ENCODE data around the gene CLEC14A.

DNA sequence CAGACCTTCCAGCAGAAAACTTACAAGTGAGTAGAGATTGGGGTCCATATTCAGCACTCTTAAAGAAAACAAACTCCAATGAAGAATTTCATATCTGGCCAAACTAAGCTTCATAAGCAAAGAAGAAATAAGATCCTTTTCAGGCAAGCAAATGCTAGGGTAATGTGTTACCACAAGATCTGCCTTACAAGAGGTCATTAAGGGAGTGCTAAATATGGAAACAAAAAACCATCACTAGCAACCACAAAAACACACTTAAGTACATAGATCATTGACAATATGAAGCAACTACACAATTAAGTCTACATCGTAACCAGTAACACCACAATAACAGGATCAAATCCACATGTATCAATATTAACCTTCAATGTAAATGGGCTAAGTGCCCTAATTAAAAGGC lies 47.1 kb upstream of the CLEC14A start:
- TF ChIP-seq TAF1 (conservative IDR thresholded peaks at IDR 0.05) = no peak
- TF ChIP-seq, protein P1, sequence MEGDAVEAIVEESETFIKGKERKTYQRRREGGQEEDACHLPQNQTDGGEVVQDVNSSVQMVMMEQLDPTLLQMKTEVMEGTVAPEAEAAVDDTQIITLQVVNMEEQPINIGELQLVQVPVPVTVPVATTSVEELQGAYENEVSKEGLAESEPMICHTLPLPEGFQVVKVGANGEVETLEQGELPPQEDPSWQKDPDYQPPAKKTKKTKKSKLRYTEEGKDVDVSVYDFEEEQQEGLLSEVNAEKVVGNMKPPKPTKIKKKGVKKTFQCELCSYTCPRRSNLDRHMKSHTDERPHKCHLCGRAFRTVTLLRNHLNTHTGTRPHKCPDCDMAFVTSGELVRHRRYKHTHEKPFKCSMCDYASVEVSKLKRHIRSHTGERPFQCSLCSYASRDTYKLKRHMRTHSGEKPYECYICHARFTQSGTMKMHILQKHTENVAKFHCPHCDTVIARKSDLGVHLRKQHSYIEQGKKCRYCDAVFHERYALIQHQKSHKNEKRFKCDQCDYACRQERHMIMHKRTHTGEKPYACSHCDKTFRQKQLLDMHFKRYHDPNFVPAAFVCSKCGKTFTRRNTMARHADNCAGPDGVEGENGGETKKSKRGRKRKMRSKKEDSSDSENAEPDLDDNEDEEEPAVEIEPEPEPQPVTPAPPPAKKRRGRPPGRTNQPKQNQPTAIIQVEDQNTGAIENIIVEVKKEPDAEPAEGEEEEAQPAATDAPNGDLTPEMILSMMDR (IDR thresholded peaks at IDR 0.05; ENCODE audit: low read depth, low read length, missing input control) = no peak
- TF ChIP-seq, protein P2, sequence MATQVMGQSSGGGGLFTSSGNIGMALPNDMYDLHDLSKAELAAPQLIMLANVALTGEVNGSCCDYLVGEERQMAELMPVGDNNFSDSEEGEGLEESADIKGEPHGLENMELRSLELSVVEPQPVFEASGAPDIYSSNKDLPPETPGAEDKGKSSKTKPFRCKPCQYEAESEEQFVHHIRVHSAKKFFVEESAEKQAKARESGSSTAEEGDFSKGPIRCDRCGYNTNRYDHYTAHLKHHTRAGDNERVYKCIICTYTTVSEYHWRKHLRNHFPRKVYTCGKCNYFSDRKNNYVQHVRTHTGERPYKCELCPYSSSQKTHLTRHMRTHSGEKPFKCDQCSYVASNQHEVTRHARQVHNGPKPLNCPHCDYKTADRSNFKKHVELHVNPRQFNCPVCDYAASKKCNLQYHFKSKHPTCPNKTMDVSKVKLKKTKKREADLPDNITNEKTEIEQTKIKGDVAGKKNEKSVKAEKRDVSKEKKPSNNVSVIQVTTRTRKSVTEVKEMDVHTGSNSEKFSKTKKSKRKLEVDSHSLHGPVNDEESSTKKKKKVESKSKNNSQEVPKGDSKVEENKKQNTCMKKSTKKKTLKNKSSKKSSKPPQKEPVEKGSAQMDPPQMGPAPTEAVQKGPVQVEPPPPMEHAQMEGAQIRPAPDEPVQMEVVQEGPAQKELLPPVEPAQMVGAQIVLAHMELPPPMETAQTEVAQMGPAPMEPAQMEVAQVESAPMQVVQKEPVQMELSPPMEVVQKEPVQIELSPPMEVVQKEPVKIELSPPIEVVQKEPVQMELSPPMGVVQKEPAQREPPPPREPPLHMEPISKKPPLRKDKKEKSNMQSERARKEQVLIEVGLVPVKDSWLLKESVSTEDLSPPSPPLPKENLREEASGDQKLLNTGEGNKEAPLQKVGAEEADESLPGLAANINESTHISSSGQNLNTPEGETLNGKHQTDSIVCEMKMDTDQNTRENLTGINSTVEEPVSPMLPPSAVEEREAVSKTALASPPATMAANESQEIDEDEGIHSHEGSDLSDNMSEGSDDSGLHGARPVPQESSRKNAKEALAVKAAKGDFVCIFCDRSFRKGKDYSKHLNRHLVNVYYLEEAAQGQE (IDR thresholded peaks at IDR 0.05) = no peak
- TF ChIP-seq, protein P3, sequence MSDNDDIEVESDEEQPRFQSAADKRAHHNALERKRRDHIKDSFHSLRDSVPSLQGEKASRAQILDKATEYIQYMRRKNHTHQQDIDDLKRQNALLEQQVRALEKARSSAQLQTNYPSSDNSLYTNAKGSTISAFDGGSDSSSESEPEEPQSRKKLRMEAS (IDR thresholded peaks at IDR 0.05) = no peak
- TF ChIP-seq, protein P4, sequence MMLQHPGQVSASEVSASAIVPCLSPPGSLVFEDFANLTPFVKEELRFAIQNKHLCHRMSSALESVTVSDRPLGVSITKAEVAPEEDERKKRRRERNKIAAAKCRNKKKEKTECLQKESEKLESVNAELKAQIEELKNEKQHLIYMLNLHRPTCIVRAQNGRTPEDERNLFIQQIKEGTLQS (IDR thresholded peaks at IDR 0.05) = no peak
- TF ChIP-seq SP1 (IDR thresholded peaks at IDR 0.05) = no peak
- TF ChIP-seq HNF4A (conservative IDR thresholded peaks at IDR 0.05) = no peak
- no peak for TF ChIP-seq GABPA (IDR thresholded peaks at IDR 0.05 in 1 of 2, conservative IDR thresholded peaks at IDR 0.05 in 1 of 2)
- no peak for TF ChIP-seq HNF4G (IDR thresholded peaks at IDR 0.05)
- no peak for TF ChIP-seq YY1 (IDR thresholded peaks at IDR 0.05)
- TF ChIP-seq RAD21 (IDR thresholded peaks at IDR 0.05) = no peak
